ENCODE results near the gene POM121.
"Not testable (repeated sequence)": the region's sequence is repeated elsewhere in the genome, so short reads cannot be mapped to it uniquely, and the experiment has no call there.

DNA sequence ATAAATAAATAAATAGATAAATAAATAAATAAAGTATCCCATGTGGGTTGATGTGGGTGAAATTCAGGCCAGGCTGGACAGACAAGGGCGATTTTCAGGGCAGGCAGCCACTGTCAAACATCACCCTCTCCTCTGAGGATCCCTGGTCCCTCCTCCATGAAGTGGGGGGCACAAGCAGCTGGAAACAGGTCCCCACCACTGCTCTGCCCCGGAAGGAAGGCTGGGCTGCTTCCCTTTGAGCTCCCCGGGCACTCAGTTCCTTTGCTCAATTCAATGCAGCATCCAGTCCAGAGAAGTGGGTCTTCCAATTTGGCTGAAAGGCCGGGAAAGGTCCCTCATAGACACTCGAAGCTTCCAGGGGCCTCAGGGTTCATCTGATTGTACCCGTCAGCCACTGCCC is 55.5 kb downstream of the POM121 start:
- not testable (repeated sequence) for TF ChIP-seq ZNF274 (IDR thresholded peaks at IDR 0.05; ENCODE audit: low read depth, low read length); SUZ12 (IDR thresholded peaks at IDR 0.05; ENCODE audit: extremely low read depth, insufficient read depth, insufficient read length)
